GM20431 (cell line): Measurements from ENCODE around the gene ALDH3B1.

Experiments
- in situ Hi-C: fragments of 300-500 bp; cut with MseI, MboI; formaldehyde crosslinking; loops from one replicate; pipeline ENCODE4 v1.15.0; 2020; ENCODE audit warnings: low sequenced_read_pairs; ENCODE audit not compliant: unreplicated experiment

Gene ALDH3B1

DNA sequence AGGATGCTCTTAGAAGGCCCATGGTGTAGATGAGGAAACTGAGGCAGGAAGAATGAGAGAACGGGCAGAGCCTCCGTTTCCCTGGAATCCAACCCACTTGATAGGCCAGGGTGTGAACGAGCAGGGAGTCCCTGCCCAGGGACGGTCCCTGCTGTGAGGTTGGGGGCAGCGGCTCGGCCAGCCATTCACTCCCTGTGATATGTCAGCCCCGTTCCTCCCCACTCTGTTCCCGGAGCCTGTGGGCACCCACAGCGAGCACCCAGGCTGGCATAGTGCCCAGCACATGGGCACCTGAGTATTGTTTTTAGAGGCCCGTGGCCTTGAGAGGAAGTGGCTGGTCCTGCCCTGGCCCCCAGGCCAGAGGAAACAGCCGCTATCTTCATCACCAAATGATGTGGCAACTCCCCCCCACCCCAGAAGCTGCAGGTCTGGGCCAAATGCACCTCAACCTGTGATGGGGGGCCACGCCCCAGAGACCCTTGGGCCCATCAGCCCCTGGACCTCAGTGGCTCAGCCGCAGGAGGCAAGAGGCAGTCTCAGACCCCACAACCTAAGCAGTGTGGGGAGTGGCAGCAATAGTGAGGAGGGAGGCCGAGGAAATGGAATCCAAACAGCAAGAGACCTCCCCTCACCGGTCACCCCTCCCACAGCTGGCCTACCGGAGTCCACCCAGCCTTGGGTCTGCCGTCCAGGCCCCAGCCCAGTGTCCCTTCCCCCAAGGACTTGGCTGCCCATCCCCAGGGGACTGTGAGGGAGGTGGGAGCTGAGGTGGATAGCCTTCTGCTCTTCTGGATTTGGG, 2.1 kb downstream of the ALDH3B1 start:
- in situ Hi-C loops: no loop called here

- in situ Hi-C loops: no loop called here
Measured at GRCh38 chr11:68012843-68013610, 2.9 kb downstream of the ALDH3B1 start.

DNA sequence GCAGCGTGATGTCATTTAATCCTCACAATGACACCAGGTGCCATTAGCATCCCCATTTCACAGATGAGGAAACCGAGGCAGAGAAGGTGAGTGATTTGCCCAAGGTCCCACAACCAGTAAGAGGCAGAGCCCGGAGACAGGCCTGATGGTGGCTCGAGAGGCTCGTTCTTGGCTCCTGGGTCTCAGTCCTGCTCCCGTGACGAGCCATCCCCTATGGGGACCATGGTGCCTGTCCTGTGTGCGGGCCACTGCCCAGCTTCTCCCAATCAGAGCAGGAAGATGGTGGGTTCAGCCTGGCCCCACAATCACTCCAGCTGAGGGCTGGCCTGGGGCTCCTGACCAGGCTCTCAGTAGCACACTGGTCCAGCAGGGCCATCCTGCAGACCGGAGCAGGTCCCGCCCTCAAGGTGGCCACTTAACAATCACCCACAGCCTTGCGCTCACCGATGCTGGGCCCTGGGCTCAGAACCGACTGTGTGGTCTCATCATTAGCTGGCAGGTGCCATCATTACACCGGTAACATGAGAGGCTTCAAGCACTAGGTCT, 3.6 kb downstream of the ALDH3B1 start:
- in situ Hi-C loops: no loop called here

- in situ Hi-C loops: no loop called here
Measured at GRCh38 chr11:68014157-68014946, 4.2 kb downstream of the ALDH3B1 start.

GRCh38 chr11:68014947-68015447, 4.9 kb downstream of the ALDH3B1 start:
- in situ Hi-C loops: no loop called here

- in situ Hi-C loops: no loop called here
Measured at GRCh38 chr11:68015467-68015866, 5.3 kb downstream of the ALDH3B1 start.

- in situ Hi-C loops: no loop called here
Measured at GRCh38 chr11:68016161-68016903, 6.2 kb downstream of the ALDH3B1 start.

- in situ Hi-C loops: no loop called here
Measured at GRCh38 chr11:68016904-68017817, 7.0 kb downstream of the ALDH3B1 start.

- in situ Hi-C loops: no loop called here
Measured at GRCh38 chr11:68017980-68018729, 8.0 kb downstream of the ALDH3B1 start.

DNA sequence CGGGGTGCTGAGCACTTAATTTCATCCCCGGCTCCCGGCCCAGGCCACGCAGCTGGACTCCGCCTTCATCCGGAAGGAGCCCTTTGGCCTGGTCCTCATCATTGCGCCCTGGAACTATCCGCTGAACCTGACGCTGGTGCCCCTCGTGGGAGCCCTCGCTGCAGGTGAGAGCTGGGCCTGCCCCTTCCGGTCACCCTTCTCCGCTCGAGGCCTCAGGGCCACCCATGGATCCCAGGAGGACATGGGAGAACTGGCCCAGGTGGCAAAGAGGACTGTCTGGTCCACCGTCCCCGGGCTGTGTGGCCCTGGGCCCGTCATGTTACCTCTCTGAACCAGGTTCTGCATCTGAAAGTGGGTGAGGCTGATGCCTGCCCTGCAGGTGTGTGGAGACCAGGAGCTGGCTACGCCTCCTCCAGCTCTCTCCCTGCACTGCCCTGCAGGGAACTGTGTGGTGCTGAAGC, 8.6 kb downstream of the ALDH3B1 start:
- in situ Hi-C loops: no loop called here

GRCh38 chr11:68019486-68019885, 9.4 kb downstream of the ALDH3B1 start:
- in situ Hi-C loops: no loop called here

DNA sequence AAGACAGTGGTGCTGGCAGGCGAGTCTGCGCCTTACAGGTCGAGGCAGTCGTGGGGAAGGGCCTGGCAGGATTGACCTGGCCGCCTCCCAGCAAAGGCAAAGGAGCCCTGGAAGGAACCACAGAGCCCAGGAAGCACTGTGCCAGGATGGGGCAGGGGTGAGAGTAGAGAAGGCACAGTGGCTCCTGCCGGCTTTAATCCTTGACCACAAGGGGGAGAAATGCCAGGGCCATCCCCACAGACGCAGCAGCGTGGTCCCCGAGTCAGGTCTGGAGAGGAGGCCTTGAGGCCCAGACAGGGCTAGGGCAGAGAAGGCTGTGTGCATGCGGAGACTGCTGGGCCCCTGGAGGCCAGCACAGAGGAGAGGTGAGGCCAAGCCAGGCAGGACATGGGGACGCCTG, 10.4 kb downstream of the ALDH3B1 start:
- in situ Hi-C loops: no loop called here

DNA sequence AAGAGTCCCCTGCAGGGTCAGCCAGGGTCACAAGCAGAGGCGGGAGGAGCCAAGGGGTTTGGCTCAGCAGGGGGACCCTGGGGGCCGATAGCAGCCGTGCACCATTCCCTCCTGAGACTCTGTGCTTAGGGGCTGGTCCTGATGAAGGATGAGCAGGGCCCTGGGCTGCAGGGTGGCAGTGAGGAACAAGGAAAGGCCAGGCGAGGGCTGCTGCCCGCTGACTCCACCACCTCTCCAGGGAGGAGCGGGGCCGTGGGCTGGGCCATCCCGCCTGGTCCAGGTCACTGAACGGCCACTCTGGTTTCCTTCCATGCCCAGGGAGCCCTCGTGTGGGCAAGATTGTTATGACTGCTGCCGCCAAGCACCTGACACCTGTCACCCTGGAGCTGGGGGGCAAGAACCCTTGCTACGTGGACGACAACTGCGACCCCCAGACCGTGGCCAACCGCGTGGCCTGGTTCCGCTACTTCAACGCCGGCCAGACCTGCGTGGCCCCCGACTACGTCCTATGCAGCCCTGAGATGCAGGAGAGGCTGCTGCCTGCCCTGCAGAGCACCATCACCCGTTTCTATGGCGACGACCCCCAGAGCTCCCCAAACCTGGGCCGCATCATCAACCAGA, 11.2 kb downstream of the ALDH3B1 start:
- in situ Hi-C loops: no loop called here

GRCh38 chr11:68022531-68022930, 12.4 kb downstream of the ALDH3B1 start:
- in situ Hi-C loops: no loop called here

DNA sequence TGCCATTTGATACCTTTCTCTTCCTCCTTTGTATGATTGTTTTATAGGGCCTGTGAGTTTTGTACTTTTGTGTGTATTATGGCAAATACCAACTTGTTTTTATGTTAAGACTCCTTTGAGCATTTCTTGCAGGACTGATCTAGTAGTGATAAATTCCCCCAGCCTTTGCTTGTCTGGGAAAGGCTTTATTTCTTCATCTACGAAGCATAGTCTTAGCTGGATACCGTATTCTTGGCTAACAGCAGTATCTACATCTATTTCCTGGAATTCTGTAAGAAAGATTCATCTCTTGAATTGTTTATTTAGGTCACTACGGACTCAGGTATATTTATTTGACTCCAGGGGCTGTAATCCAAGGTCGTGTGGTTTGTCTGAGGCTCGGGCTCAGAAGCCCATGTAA, 14.4 kb downstream of the ALDH3B1 start:
- in situ Hi-C loops: no loop called here

- in situ Hi-C loops: no loop called here
Measured at GRCh38 chr11:68025047-68025446, 14.9 kb downstream of the ALDH3B1 start.

DNA sequence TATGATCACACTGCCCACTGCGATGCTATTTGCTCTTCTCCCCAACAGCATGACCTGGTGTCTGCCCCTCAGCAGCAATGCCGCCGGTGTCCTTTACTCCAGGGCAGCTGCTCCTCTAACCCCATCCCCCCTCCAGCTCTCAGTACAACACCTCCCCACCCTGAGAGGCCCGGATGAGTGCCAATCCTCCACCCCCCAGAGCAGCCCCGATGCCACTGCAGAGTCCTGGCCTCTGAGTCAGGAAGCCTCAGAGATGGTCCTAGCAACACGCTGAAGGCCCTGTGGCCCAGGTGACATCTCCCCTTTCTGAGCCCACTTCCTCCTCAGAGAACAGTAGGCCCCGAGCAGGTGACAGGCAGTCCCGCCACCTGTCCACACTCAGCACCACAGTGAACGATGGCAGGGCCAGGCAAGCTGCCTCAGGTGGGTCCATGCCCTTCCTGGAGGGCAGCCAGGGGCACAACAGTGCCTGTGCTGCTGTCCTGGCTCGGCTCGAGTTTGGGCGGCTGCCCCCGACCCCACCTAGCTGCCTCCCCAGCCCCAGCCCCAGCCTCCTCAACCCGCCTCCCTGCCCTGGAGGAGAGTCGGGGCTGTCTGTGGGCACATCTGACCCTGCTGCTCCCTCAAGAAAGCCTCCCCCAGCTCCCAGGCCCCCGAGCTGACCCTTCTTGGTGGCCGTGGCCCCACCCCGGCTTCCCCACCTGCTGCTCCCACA, 16.4 kb downstream of the ALDH3B1 start:
- in situ Hi-C loops: no loop called here
